HG03354 (cell line): Measurements from ENCODE around the gene ABHD10.

Source experiments
- ATAC-seq: cut with Tn5 transposase; IDR thresholded peaks from one replicate; pipeline ENCODE4 v1.9.1; 2021; ENCODE audit warnings: mild to moderate bottlenecking; ENCODE audit not compliant: unreplicated experiment, poor library complexity, severe bottlenecking

ABHD10 gene

GRCh38 chr3:111978583-111979433 lies at the start of gene ABHD10:
Gene ABHD10, plus strand, starts transcription at chr3:111979026. Its CDS starts 36 bp downstream, at chr3:111979062.
- peak; percentile 94 for ATAC-seq

GRCh38 chr3:111929484-111929883 lies 49.3 kb upstream of the ABHD10 start:
- no peak for ATAC-seq

- ATAC-seq, result no peak
Observed at GRCh38 chr3:111932946-111933345, 45.9 kb upstream of the ABHD10 start.

GRCh38 chr3:111936191-111936841 lies 42.5 kb upstream of the ABHD10 start:
- ATAC-seq, result no peak

GRCh38 chr3:111936967-111937366 lies 41.9 kb upstream of the ABHD10 start:
- ATAC-seq, result no peak

- no peak for ATAC-seq
Observed at GRCh38 chr3:111937871-111938270, 41.0 kb upstream of the ABHD10 start.

- ATAC-seq, result no peak
Observed at GRCh38 chr3:111939873-111940272, 39.0 kb upstream of the ABHD10 start.

GRCh38 chr3:111943533-111943932 lies 35.3 kb upstream of the ABHD10 start:
- no peak for ATAC-seq

GRCh38 chr3:111944372-111944771 lies 34.5 kb upstream of the ABHD10 start:
- no peak for ATAC-seq

- no peak for ATAC-seq
Observed at GRCh38 chr3:111947231-111947630, 31.6 kb upstream of the ABHD10 start.

- no peak for ATAC-seq
Observed at GRCh38 chr3:111948786-111949185, 30.0 kb upstream of the ABHD10 start.

- no peak for ATAC-seq
Observed at GRCh38 chr3:111949712-111950111, 29.1 kb upstream of the ABHD10 start.

GRCh38 chr3:111951032-111951431 lies 27.8 kb upstream of the ABHD10 start:
- no peak for ATAC-seq

GRCh38 chr3:111952086-111952485 lies 26.7 kb upstream of the ABHD10 start:
- no peak for ATAC-seq

- no peak for ATAC-seq
Observed at GRCh38 chr3:111952866-111953450, 25.9 kb upstream of the ABHD10 start.

- no peak for ATAC-seq
Observed at GRCh38 chr3:111954228-111954990, 24.4 kb upstream of the ABHD10 start.

GRCh38 chr3:111955876-111956275 lies 22.9 kb upstream of the ABHD10 start:
- no peak for ATAC-seq

- ATAC-seq, result no peak
Observed at GRCh38 chr3:111956449-111956848, 22.4 kb upstream of the ABHD10 start.

GRCh38 chr3:111956995-111957734 lies 21.7 kb upstream of the ABHD10 start:
- ATAC-seq, result no peak
